HepG2 (cell line): Measurements from ENCODE around the gene MORN5. TPM values are rescaled to one million over a fixed set of nuclear protein-coding genes. Genes with fewer than 3 reads are reported as not detected.

Source experiments
- EP300 ChIP-seq, 3 experiments: sonication (generic) in 1 of 3; formaldehyde crosslinking in 1 of 3; IDR thresholded peaks; 2 replicates each; pipeline versions ENCODE4 v1.5.1 to v1.6.1; 2011 to 2020; ENCODE audit warnings: low read depth in 2 of 3, low read length in 2 of 3, borderline replicate concordance in 1 of 3, improper control_type of control experiment in 1 of 3, mild to moderate bottlenecking in 1 of 3, missing genetic modification reagents in 1 of 3, moderate library complexity in 1 of 3
- SRSF1 ChIP-seq: fragments of 200-400 bp; formaldehyde crosslinking; optimal IDR thresholded peaks from 2 replicates; pipeline ENCODE3; 2017; ENCODE audit warnings: mild to moderate bottlenecking, low read depth, low read length, moderate library complexity
- TCF7 ChIP-seq: sonication (generic); IDR thresholded peaks from 2 replicates; pipeline ENCODE4 v1.6.1; 2016; ENCODE audit warnings: antibody characterized with exemption, low read depth
- ZNF546 ChIP-seq: sonication (generic); formaldehyde crosslinking; conservative IDR thresholded peaks from 2 replicates; pipeline ENCODE4 v1.8.1; 2023; ENCODE audit warnings: mild to moderate bottlenecking, missing genetic modification reagents
- ZNF780A ChIP-seq: sonication (generic); formaldehyde crosslinking; IDR thresholded peaks from 2 replicates; pipeline ENCODE4 v1.8.0; 2022; ENCODE audit warnings: mild to moderate bottlenecking, missing genetic modification reagents, moderate library complexity
- polyA plus RNA-seq, 8 experiments: library from polyadenylated mRNA; depleted of rRNA in 3 of 8; stranded (reverse) in 7 of 8; unstranded in 1 of 8; fragments of >200 nt; fragmentation: Illumina TruSeq in 4 of 8; extraction: Trizol in 4 of 8; gene quantifications; 2 replicates each; pipeline versions ENCODE4 v1.2.1 to v1.2.3, GENCODE V29; 2011 to 2016; ENCODE audit warnings: low read depth in 4 of 8, missing spikeins in 1 of 8, mixed read lengths in 1 of 8; ENCODE audit not compliant: insufficient read depth in 1 of 8
- total RNA-seq, 5 experiments: library from RNA; depleted of rRNA; stranded (reverse); fragments of >200 nt; fragmentation: Illumina TruSeq; extraction: Trizol; gene quantifications; 2 replicates each; pipeline ENCODE4 v1.2.3, GENCODE V29; 2016; ENCODE audit warnings: low read depth in 1 of 5
- TF ChIP-seq, protein P1 (sequence below), 2 experiments: sonication (generic) in 1 of 2; formaldehyde crosslinking in 1 of 2; IDR thresholded peaks; 2 replicates each; pipeline versions ENCODE4 v1.5.1 to v1.6.1; 2011 to 2020; ENCODE audit warnings: borderline replicate concordance in 1 of 2, low read depth in 1 of 2, low read length in 1 of 2, mild to moderate bottlenecking in 1 of 2, missing genetic modification reagents in 1 of 2, moderate library complexity in 1 of 2
- TF ChIP-seq, protein P2 (sequence below): sonication (generic); formaldehyde crosslinking; IDR thresholded peaks from 2 replicates; pipeline ENCODE4 v1.4.0; 2020; ENCODE audit warnings: missing genetic modification reagents
- TF ChIP-seq, protein P3 (sequence below): sonication (generic); formaldehyde crosslinking; IDR thresholded peaks from 2 replicates; pipeline ENCODE4 v1.5.0; 2020; ENCODE audit warnings: missing genetic modification reagents
- TF ChIP-seq, protein P4 (sequence below): sonication (generic); formaldehyde crosslinking; IDR thresholded peaks from 2 replicates; pipeline ENCODE4 v1.4.0; 2020; ENCODE audit warnings: missing genetic modification reagents
- TF ChIP-seq, protein P5 (sequence below): IDR thresholded peaks from 2 replicates; pipeline ENCODE4 v1.6.1; 2016; ENCODE audit warnings: mild to moderate bottlenecking, missing biosample characterization, missing genetic modification reagents
- TF ChIP-seq, protein P6 (sequence below): sonication (generic); formaldehyde crosslinking; IDR thresholded peaks from 2 replicates; pipeline ENCODE4 v1.5.1; 2020; ENCODE audit warnings: mild to moderate bottlenecking, missing genetic modification reagents, moderate library complexity

MORN5 gene
- total and polyA plus RNA-seq, 2 of the 13 experiments (the other 11 are each of a cell fraction or from before 2014, with no cell fraction given) = not detected

DNA sequence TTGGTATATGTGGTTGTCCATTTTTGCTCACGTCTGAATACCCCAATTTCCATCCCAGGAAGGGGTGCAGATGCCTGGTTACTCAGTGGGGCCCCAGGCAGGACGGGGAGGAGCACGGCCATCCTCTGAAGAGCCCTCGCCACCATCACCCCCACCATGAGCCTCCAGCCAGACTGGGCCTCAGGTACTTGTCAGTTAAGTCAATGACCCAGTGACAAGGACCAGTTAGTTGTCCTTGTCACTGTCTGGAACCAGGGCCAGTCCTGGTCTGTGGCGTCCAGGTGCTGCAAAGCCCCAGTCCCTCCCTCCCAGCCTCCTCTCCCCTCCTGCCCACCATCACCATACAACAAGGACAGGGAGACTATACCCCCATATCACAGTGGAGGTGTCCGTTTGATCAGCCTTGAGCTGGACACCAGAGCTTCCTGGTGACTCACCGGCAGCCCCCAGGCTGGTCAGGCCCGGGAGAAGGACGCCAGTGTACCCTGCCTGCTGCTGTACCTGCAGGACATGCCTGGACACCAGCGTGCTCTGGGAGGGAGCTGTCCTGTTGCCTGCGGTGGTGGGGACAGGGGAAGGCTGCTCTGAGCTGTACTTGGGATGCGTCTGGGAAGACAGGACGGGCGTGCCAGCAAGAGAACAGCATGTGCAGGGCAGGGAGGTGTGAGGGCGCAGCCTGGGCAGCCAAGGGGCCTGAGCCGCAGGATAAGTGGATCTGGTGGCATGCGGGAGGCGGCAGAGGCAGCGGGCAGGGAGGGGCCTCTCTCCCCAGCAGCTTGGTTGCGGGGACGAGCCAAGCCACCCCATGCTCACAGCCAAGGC is 34.0 kb upstream of the MORN5 start (continued):
- TF ChIP-seq, protein P1, sequence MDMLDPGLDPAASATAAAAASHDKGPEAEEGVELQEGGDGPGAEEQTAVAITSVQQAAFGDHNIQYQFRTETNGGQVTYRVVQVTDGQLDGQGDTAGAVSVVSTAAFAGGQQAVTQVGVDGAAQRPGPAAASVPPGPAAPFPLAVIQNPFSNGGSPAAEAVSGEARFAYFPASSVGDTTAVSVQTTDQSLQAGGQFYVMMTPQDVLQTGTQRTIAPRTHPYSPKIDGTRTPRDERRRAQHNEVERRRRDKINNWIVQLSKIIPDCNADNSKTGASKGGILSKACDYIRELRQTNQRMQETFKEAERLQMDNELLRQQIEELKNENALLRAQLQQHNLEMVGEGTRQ (IDR thresholded peaks at IDR 0.05; ENCODE audit: low read depth, low read length) = no peak
- TF ChIP-seq, protein P1 (CRISPR knock-in tag; IDR thresholded peaks at IDR 0.05; ENCODE audit: borderline replicate concordance) = no peak
- TF ChIP-seq SRSF1 (no peak), EP300 (IDR thresholded peaks at IDR 0.05; ENCODE audit: low read depth in 2 of 2, low read length in 2 of 2) (no peak), EP300 (CRISPR knock-in tag; IDR thresholded peaks at IDR 0.05; ENCODE audit: borderline replicate concordance) (no peak), TCF7 (no peak), ZNF780A (CRISPR knock-in tag) (no peak), ZNF546 (no peak)
- TF ChIP-seq, protein P2, sequence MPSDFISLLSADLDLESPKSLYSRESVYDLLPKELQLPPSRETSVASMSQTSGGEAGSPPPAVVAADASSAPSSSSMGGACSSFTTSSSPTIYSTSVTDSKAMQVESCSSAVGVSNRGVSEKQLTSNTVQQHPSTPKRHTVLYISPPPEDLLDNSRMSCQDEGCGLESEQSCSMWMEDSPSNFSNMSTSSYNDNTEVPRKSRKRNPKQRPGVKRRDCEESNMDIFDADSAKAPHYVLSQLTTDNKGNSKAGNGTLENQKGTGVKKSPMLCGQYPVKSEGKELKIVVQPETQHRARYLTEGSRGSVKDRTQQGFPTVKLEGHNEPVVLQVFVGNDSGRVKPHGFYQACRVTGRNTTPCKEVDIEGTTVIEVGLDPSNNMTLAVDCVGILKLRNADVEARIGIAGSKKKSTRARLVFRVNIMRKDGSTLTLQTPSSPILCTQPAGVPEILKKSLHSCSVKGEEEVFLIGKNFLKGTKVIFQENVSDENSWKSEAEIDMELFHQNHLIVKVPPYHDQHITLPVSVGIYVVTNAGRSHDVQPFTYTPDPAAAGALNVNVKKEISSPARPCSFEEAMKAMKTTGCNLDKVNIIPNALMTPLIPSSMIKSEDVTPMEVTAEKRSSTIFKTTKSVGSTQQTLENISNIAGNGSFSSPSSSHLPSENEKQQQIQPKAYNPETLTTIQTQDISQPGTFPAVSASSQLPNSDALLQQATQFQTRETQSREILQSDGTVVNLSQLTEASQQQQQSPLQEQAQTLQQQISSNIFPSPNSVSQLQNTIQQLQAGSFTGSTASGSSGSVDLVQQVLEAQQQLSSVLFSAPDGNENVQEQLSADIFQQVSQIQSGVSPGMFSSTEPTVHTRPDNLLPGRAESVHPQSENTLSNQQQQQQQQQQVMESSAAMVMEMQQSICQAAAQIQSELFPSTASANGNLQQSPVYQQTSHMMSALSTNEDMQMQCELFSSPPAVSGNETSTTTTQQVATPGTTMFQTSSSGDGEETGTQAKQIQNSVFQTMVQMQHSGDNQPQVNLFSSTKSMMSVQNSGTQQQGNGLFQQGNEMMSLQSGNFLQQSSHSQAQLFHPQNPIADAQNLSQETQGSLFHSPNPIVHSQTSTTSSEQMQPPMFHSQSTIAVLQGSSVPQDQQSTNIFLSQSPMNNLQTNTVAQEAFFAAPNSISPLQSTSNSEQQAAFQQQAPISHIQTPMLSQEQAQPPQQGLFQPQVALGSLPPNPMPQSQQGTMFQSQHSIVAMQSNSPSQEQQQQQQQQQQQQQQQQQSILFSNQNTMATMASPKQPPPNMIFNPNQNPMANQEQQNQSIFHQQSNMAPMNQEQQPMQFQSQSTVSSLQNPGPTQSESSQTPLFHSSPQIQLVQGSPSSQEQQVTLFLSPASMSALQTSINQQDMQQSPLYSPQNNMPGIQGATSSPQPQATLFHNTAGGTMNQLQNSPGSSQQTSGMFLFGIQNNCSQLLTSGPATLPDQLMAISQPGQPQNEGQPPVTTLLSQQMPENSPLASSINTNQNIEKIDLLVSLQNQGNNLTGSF (CRISPR knock-in tag) = no peak
- TF ChIP-seq, protein P3, sequence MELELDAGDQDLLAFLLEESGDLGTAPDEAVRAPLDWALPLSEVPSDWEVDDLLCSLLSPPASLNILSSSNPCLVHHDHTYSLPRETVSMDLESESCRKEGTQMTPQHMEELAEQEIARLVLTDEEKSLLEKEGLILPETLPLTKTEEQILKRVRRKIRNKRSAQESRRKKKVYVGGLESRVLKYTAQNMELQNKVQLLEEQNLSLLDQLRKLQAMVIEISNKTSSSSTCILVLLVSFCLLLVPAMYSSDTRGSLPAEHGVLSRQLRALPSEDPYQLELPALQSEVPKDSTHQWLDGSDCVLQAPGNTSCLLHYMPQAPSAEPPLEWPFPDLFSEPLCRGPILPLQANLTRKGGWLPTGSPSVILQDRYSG (CRISPR knock-in tag) = no peak
- TF ChIP-seq, protein P4, sequence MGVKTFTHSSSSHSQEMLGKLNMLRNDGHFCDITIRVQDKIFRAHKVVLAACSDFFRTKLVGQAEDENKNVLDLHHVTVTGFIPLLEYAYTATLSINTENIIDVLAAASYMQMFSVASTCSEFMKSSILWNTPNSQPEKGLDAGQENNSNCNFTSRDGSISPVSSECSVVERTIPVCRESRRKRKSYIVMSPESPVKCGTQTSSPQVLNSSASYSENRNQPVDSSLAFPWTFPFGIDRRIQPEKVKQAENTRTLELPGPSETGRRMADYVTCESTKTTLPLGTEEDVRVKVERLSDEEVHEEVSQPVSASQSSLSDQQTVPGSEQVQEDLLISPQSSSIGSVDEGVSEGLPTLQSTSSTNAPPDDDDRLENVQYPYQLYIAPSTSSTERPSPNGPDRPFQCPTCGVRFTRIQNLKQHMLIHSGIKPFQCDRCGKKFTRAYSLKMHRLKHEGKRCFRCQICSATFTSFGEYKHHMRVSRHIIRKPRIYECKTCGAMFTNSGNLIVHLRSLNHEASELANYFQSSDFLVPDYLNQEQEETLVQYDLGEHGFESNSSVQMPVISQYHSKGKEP (CRISPR knock-in tag) = no peak
- TF ChIP-seq, protein P5, sequence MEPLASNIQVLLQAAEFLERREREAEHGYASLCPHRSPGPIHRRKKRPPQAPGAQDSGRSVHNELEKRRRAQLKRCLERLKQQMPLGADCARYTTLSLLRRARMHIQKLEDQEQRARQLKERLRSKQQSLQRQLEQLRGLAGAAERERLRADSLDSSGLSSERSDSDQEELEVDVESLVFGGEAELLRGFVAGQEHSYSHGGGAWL = no peak
- TF ChIP-seq, protein P6, sequence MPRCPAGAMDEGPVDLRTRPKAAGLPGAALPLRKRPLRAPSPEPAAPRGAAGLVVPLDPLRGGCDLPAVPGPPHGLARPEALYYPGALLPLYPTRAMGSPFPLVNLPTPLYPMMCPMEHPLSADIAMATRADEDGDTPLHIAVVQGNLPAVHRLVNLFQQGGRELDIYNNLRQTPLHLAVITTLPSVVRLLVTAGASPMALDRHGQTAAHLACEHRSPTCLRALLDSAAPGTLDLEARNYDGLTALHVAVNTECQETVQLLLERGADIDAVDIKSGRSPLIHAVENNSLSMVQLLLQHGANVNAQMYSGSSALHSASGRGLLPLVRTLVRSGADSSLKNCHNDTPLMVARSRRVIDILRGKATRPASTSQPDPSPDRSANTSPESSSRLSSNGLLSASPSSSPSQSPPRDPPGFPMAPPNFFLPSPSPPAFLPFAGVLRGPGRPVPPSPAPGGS (CRISPR knock-in tag) = no peak
